K562 (cell line): ENCODE data around the gene ZMYM4. TPM values are rescaled to one million over a fixed set of nuclear protein-coding genes. Genes with fewer than 3 reads are reported as not detected.

Experiments used
- EP300 ChIP-seq: IDR thresholded peaks from 2 replicates; pipeline ENCODE4 v1.6.1; 2012; ENCODE audit warnings: low read length, improper control_type of control experiment
- NFATC3 ChIP-seq: fragments of 450-650 bp; IDR thresholded peaks from 2 replicates; pipeline ENCODE4 v1.6.1; 2017; ENCODE audit warnings: mild to moderate bottlenecking
- POLR2B ChIP-seq: fragments of 450-650 bp; IDR thresholded peaks from 2 replicates; pipeline ENCODE4 v1.6.1; 2018; ENCODE audit warnings: low read depth; ENCODE audit not compliant: partially characterized antibody
- SMAD2 ChIP-seq: fragments of 150-350 bp; IDR thresholded peaks from 2 replicates; pipeline ENCODE4 v1.6.1; 2014; ENCODE audit warnings: low read depth, mild to moderate bottlenecking, low read length
- TARDBP ChIP-seq: fragments of 450-650 bp; IDR thresholded peaks from 2 replicates; pipeline ENCODE4 v1.6.1; 2016
- TEAD4 ChIP-seq, 2 experiments: sonication (generic) in 1 of 2; formaldehyde crosslinking in 1 of 2; IDR thresholded peaks; 2 replicates each; pipeline versions ENCODE4 v1.6.1 to v1.8.0; 2012 to 2022; ENCODE audit warnings: borderline replicate concordance in 1 of 2, inconsistent platforms in 1 of 2, low read length in 1 of 2, mild to moderate bottlenecking in 1 of 2, missing genetic modification reagents in 1 of 2
- ZBTB1 ChIP-seq: sonication (generic); formaldehyde crosslinking; IDR thresholded peaks from 2 replicates; pipeline ENCODE4 v1.8.1; 2023; ENCODE audit warnings: missing genetic modification reagents, low read depth, mild to moderate bottlenecking, borderline replicate concordance
- ZNF282 ChIP-seq: sonication (generic); formaldehyde crosslinking; IDR thresholded peaks from 2 replicates; pipeline ENCODE4 v1.8.1; 2023; ENCODE audit warnings: missing genetic modification reagents
- ZNF41 ChIP-seq: fragments of 250-450 bp; sonication (Bioruptor Pico); conservative IDR thresholded peaks from 2 replicates; pipeline ENCODE4 v1.4.0; 2020; ENCODE audit warnings: mild to moderate bottlenecking
- polyA plus RNA-seq, 8 experiments: library from polyadenylated mRNA; depleted of rRNA in 4 of 8; stranded (reverse) in 5 of 8; unstranded in 3 of 8; fragments of >200 nt; fragmentation: Nextera tagmentation in 2 of 8; fragmentation: Illumina TruSeq in 1 of 8; extraction: Ambion mirVana in 2 of 8; extraction: Trizol in 1 of 8; gene quantifications; 2 replicates each; pipeline versions ENCODE4 v1.2.1 to v1.2.3, GENCODE V29; 2011 to 2014; ENCODE audit warnings: inconsistent platforms in 1 of 8, missing spikeins in 1 of 8
- total RNA-seq, 7 experiments: library from RNA; depleted of rRNA in 6 of 7; stranded (reverse); fragments of >200 nt in 6 of 7; fragmentation: Illumina TruSeq in 2 of 7; extraction: Trizol in 2 of 7; gene quantifications; 2 replicates each; pipeline versions ENCODE4 v1.2.1 to v1.2.3, GENCODE V29; 2011 to 2021; ENCODE audit warnings: low replicate concordance in 1 of 7
- TF ChIP-seq, protein P1 (sequence below): sonication (generic); formaldehyde crosslinking; IDR thresholded peaks from 2 replicates; pipeline ENCODE4 v1.8.1; 2023; ENCODE audit warnings: mild to moderate bottlenecking, missing genetic modification reagents
- TF ChIP-seq, protein P2 (sequence below): sonication (generic); formaldehyde crosslinking; IDR thresholded peaks from 2 replicates; pipeline ENCODE4 v1.8.0; 2022; ENCODE audit warnings: mild to moderate bottlenecking, missing genetic modification reagents
- TF ChIP-seq, protein P3 (sequence below): fragments of 200-800 bp; sonication (Bioruptor generic); IDR thresholded peaks from 2 replicates; pipeline ENCODE4 v1.6.1; 2017; ENCODE audit warnings: missing genetic modification characterization, missing compliant biosample characterization
- TF ChIP-seq, protein P4 (sequence below): fragments of 250-450 bp; sonication (Bioruptor Pico); IDR thresholded peaks from 2 replicates; pipeline ENCODE4 v1.5.0; 2021
- TF ChIP-seq, protein P5 (sequence below): sonication (generic); formaldehyde crosslinking; IDR thresholded peaks from 2 replicates; pipeline ENCODE4 v1.8.0; 2022; ENCODE audit warnings: mild to moderate bottlenecking, missing genetic modification reagents

Gene ZMYM4
- total and polyA plus RNA-seq, 9 of the 15 experiments (the other 6 are each of a cell fraction or from before 2014, with no cell fraction given) = 15.2 to 77.2 (median 63.3) TPM

DNA sequence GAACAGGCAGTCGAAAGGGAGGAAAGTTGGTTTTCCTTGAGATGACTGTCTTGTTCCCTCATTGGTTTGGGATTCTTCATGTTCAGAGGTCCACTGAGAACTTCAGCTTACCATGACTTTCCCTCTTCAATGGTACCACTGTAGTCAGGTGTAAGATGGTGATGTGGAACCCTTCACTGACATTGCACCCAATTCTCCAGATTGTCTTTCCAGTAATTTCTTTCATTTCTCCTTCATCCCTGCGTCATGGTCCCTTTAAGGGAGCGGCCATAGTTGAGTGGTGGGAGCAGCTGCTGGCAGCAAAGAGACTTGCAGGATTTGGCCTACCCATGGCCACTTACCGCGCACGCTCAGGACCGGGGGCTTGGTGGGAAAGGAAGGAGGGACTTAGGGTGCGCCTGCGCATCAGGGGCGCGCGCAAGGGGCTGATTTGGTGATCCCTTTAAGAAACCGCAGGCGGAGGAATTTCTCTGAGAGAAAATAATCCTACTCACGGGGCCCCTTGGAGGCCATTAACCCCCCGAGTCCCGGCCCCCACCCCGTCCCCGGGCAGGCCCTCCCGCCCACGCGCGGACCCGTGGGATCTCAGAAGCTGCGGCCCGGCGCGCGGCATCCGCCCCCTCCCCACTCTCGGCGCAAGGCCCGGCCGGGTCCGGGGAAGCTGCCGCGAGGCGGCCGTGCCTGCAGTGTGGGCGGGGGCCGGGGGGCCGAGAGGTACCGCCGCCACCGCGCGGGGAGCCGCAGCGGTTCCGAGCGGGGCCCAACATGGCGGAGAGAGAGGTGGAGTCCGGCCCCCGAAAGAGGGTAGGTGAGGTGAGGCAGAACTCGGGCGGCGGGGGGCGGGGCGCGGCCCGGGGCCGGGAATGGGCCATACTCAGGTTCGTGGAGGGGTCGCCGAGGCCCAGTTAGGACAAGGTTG lies at the start of gene ZMYM4 (continued):
- peak; percentile 82 for TF ChIP-seq POLR2B
- 0 out of 2 replicates have a peak, but pooled peaks have one; percentile 31 for TF ChIP-seq TARDBP
- TF ChIP-seq NFATC3 = no peak
- peak; percentile 82 for TF ChIP-seq TEAD4 (IDR thresholded peaks at IDR 0.05; ENCODE audit: low read length)
- peak; percentile 45; the same call in 1 of the 2 replicates for TF ChIP-seq TEAD4 (CRISPR knock-in tag; IDR thresholded peaks at IDR 0.05; ENCODE audit: borderline replicate concordance)
- no peak for TF ChIP-seq SMAD2
- TF ChIP-seq, protein P1, sequence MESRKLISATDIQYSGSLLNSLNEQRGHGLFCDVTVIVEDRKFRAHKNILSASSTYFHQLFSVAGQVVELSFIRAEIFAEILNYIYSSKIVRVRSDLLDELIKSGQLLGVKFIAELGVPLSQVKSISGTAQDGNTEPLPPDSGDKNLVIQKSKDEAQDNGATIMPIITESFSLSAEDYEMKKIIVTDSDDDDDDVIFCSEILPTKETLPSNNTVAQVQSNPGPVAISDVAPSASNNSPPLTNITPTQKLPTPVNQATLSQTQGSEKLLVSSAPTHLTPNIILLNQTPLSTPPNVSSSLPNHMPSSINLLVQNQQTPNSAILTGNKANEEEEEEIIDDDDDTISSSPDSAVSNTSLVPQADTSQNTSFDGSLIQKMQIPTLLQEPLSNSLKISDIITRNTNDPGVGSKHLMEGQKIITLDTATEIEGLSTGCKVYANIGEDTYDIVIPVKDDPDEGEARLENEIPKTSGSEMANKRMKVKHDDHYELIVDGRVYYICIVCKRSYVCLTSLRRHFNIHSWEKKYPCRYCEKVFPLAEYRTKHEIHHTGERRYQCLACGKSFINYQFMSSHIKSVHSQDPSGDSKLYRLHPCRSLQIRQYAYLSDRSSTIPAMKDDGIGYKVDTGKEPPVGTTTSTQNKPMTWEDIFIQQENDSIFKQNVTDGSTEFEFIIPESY (CRISPR knock-in tag) = no peak
- TF ChIP-seq ZBTB1 = peak; percentile 66; the same call in 1 of the 2 replicates
- peak; percentile 17; the same call in 1 of the 2 replicates for TF ChIP-seq EP300
- TF ChIP-seq, protein P2, sequence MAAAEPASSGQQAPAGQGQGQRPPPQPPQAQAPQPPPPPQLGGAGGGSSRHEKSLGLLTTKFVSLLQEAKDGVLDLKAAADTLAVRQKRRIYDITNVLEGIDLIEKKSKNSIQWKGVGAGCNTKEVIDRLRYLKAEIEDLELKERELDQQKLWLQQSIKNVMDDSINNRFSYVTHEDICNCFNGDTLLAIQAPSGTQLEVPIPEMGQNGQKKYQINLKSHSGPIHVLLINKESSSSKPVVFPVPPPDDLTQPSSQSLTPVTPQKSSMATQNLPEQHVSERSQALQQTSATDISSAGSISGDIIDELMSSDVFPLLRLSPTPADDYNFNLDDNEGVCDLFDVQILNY (CRISPR knock-in tag) = no peak
- TF ChIP-seq, protein P3, sequence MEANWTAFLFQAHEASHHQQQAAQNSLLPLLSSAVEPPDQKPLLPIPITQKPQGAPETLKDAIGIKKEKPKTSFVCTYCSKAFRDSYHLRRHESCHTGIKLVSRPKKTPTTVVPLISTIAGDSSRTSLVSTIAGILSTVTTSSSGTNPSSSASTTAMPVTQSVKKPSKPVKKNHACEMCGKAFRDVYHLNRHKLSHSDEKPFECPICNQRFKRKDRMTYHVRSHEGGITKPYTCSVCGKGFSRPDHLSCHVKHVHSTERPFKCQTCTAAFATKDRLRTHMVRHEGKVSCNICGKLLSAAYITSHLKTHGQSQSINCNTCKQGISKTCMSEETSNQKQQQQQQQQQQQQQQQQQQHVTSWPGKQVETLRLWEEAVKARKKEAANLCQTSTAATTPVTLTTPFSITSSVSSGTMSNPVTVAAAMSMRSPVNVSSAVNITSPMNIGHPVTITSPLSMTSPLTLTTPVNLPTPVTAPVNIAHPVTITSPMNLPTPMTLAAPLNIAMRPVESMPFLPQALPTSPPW (CRISPR knock-in tag) = peak; percentile 95
- no peak for TF ChIP-seq ZNF282 (CRISPR knock-in tag)
- TF ChIP-seq ZNF41 = no peak
- TF ChIP-seq, protein P4, sequence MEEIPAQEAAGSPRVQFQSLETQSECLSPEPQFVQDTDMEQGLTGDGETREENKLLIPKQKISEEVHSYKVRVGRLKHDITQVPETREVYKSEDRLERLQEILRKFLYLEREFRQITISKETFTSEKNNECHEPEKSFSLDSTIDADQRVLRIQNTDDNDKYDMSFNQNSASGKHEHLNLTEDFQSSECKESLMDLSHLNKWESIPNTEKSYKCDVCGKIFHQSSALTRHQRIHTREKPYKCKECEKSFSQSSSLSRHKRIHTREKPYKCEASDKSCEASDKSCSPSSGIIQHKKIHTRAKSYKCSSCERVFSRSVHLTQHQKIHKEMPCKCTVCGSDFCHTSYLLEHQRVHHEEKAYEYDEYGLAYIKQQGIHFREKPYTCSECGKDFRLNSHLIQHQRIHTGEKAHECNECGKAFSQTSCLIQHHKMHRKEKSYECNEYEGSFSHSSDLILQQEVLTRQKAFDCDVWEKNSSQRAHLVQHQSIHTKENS (CRISPR knock-in tag) = peak; percentile 71; the same call in 1 of the 2 replicates
- TF ChIP-seq, protein P5, sequence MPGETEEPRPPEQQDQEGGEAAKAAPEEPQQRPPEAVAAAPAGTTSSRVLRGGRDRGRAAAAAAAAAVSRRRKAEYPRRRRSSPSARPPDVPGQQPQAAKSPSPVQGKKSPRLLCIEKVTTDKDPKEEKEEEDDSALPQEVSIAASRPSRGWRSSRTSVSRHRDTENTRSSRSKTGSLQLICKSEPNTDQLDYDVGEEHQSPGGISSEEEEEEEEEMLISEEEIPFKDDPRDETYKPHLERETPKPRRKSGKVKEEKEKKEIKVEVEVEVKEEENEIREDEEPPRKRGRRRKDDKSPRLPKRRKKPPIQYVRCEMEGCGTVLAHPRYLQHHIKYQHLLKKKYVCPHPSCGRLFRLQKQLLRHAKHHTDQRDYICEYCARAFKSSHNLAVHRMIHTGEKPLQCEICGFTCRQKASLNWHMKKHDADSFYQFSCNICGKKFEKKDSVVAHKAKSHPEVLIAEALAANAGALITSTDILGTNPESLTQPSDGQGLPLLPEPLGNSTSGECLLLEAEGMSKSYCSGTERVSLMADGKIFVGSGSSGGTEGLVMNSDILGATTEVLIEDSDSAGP (CRISPR knock-in tag) = peak; percentile 100
